T-helper 17 cell (primary cell): ENCODE measurements around the gene TAS2R60. TPM values are rescaled to one million over a fixed set of nuclear protein-coding genes. Genes with fewer than 3 reads are reported as not detected.

ENCODE experiments used
- ATAC-seq: fragments of 150-1000 bp; cut with Tn5 transposase; 2 replicates; pipeline ENCODE4 v1.10.0; 2021; ENCODE audit warnings: mild to moderate bottlenecking, moderate library complexity
- DNase-seq, 3 donors: peaks; one replicate each; pipeline versions ENCODE4 v3.0.0 to v3.0.0-alpha.2; 2020 to 2021
- H3K9me3 ChIP-seq: one replicate; pipeline ENCODE4 v1.7.0; 2013; ENCODE audit warnings: low read length, mild to moderate bottlenecking; ENCODE audit not compliant: control insufficient read depth, poor library complexity, severe bottlenecking
- H3K27ac Mint-ChIP-seq: one replicate; pipeline ENCODE4 v1.8.0; 2022; ENCODE audit warnings: mild to moderate bottlenecking, moderate library complexity, mixed read lengths
- H3K27me3 Mint-ChIP-seq: one replicate; pipeline ENCODE4 v1.8.0; 2022; ENCODE audit warnings: mixed read lengths
- H3K36me3 Mint-ChIP-seq: one replicate; pipeline ENCODE4 v1.8.0; 2022; ENCODE audit warnings: low read depth, mixed read lengths
- H3K4me1 Mint-ChIP-seq: one replicate; pipeline ENCODE4 v1.8.0; 2022; ENCODE audit warnings: mild to moderate bottlenecking, mixed read lengths
- H3K4me3 Mint-ChIP-seq: one replicate; pipeline ENCODE4 v1.8.0; 2022; ENCODE audit warnings: mild to moderate bottlenecking, moderate library complexity, mixed read lengths
- total RNA-seq, 4 donors: library from RNA in 2 of 4; stranded (reverse) in 2 of 4; gene quantifications; one replicate each; pipeline ENCODE4 v1.2.3 and lab custom pipeline; 2022 to 2026

Gene TAS2R60
- total RNA-seq, 2 donors from 2014 or later = 0.60 to 0.80 TPM

DNA sequence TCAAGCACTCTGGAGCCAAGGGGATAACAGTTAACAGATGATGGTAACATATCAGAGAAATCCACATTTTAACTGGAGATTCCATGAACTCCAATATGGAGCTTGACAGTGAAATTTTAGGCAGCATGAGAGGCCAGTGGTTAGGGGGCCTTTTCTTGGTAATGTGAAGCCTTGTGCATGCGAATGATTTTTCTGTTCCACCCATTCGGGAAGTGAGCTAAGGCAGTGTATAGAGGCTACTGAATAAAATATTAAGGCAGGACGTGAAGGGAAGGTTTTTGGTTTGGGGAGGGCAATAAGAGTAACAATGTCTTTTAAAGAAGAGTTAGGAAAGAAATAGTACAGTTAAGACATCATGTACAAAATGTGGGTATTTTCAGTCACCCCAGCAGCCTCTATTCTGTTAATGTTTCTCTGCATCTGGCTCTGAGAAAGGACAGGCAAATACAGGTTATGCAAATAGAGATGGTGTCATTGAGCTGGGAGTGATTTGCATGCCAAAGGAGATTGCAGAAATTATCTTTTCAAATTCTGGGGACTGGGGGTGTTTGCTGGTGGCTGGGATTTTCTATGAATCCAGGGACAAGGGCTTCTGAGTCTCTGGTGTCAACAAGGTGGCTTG is 6.8 kb upstream of the TAS2R60 start:
- H3K4me3 Mint-ChIP-seq = no peak overlapping the region
- H3K9me3 ChIP-seq = no peaks in the 10 kb centered on the region
- peaks cover 4% of the 10 kb centered on the region for H3K27me3 Mint-ChIP-seq
- peaks cover 17% of the 10 kb centered on the region for H3K4me1 Mint-ChIP-seq
- ATAC-seq = no peak
- DNase-seq = no peak
- H3K36me3 Mint-ChIP-seq = peaks cover 10% of the 10 kb centered on the region
- peak overlapping the region; percentile 88 for H3K27ac Mint-ChIP-seq

DNA sequence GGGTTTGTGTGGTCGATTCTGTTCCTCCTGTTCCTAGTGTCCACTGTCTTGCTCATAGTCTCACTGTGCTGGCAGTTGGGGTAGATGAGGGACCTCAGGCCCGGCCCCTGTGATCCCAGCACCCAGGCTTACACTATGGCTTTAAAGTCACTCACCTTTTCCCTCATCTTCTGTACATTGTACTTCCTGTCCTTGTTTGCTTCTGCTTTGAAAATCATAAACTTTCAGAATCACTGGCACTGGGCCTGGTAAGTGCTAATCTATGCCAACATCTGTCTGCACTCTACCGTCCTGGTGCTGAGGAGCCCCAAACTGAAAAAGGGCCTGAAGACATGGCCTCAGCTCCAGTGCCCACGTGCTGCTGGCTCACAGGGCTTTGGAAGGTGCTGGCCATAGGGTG is 5.7 kb upstream of the TAS2R60 start:
- H3K9me3 ChIP-seq = no peaks in the 10 kb centered on the region
- DNase-seq (no peak), ATAC-seq (no peak)
- peaks cover 10% of the 10 kb centered on the region for H3K36me3 Mint-ChIP-seq
- peaks cover 17% of the 10 kb centered on the region for H3K4me1 Mint-ChIP-seq
- H3K27ac Mint-ChIP-seq = peak overlapping the region; percentile 88
- H3K27me3 Mint-ChIP-seq = peaks cover 9% of the 10 kb centered on the region
- H3K4me3 Mint-ChIP-seq = peak overlapping the region; percentile 71

DNA sequence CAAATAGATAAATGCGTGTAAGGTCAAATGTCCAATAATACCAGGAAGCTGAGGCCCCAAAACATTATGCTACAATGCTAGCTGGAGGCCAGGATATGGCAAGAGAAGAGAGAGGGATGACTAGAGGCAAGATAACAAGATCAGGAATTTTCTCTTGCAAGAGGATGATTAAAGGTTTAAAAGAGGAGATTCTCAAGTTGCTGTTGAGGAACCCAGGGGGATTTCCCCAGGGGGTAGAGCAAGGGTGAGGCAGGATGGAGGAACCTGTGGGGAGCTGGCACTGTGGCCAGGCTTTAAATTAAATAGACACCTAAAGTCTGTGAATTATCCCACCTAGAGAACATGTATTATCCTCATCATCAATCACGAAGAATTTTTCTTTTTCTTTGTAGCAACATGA is 3.4 kb upstream of the TAS2R60 start:
- peaks cover 17% of the 10 kb centered on the region for H3K4me1 Mint-ChIP-seq
- ATAC-seq = no peak
- H3K36me3 Mint-ChIP-seq = peaks cover 10% of the 10 kb centered on the region
- no peak for DNase-seq
- H3K27ac Mint-ChIP-seq = no peak overlapping the region
- no peak overlapping the region for H3K4me3 Mint-ChIP-seq
- H3K9me3 ChIP-seq = no peaks in the 10 kb centered on the region
- peaks cover 9% of the 10 kb centered on the region for H3K27me3 Mint-ChIP-seq

DNA sequence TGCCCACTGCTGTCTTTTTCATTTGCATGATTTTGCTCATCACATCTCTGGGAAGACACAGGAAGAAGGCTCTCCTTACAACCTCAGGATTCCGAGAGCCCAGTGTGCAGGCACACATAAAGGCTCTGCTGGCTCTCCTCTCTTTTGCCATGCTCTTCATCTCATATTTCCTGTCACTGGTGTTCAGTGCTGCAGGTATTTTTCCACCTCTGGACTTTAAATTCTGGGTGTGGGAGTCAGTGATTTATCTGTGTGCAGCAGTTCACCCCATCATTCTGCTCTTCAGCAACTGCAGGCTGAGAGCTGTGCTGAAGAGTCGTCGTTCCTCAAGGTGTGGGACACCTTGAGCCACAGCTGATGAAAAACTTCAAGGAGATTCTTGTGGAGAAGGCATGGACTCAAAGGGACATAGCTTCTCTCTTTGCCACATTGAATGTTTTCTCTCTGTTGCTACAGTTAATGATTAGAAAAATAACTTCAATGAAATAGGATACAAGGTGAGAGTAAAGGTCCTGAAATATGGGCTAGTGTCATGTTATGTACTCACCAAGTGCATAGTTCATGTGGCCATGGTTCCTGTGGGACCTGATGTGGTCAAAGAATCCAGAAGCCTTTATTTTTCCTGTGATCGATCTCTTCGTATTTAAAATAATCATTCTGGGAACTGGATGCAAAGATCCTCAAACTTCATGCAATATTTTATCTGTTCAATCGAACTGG is 970 bp downstream of the TAS2R60 start:
- Mint-ChIP-seq H3K4me3 (no peak overlapping the region), H3K4me1 (no peaks in the 10 kb centered on the region), H3K36me3 (peaks cover 4% of the 10 kb centered on the region), H3K27ac (no peak overlapping the region), H3K27me3 (peaks cover 9% of the 10 kb centered on the region)
- ATAC-seq = no peak
- DNase-seq = no peak
- no peaks in the 10 kb centered on the region for H3K9me3 ChIP-seq

- Mint-ChIP-seq H3K36me3 (peaks cover 3% of the 10 kb centered on the region), H3K27ac (no peak overlapping the region), H3K4me1 (no peaks in the 10 kb centered on the region), H3K4me3 (no peak overlapping the region), H3K27me3 (peaks cover 9% of the 10 kb centered on the region)
- ATAC-seq (no peak), DNase-seq (no peak)
- no peaks in the 10 kb centered on the region for H3K9me3 ChIP-seq
These were observed 1.5 kb downstream of the TAS2R60 start for GRCh38 chr7:143444785-143445184.

GRCh38 chr7:143447466-143447865 is 4.2 kb downstream of the TAS2R60 start:
- DNase-seq (no peak), ATAC-seq (no peak)
- Mint-ChIP-seq H3K4me3 (no peak overlapping the region), H3K27me3 (no peaks in the 10 kb centered on the region), H3K27ac (no peak overlapping the region), H3K36me3 (no peaks in the 10 kb centered on the region), H3K4me1 (no peaks in the 10 kb centered on the region)
- no peaks in the 10 kb centered on the region for H3K9me3 ChIP-seq

GRCh38 chr7:143448429-143448828 is 5.2 kb downstream of the TAS2R60 start:
- no peak for DNase-seq
- no peaks in the 10 kb centered on the region for H3K36me3 Mint-ChIP-seq
- H3K27ac Mint-ChIP-seq = no peak overlapping the region

DNA sequence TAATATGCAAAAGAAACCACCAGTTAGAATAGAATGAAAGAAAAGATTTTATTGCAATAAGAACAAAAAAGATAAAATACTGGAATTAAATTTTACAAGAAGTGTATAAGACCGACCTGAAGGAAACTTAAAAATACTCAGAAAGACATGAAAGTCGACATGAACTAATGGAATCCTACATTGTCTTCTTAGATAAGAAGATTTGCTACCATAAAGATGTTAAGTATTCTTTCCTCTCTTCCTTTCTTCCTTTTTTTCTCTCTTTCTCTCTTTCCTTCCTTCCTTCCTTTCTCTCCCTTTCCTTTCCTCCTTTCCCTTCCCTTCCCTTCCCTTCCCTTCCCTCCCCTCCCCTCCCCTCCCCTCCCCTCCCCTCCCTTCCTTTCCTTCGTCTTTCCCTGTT is 6.5 kb downstream of the TAS2R60 start:
- Mint-ChIP-seq H3K4me1 (peaks cover 3% of the 10 kb centered on the region), H3K36me3 (peaks cover 3% of the 10 kb centered on the region), H3K27me3 (no peaks in the 10 kb centered on the region), H3K4me3 (no peak overlapping the region), H3K27ac (no peak overlapping the region)
- ATAC-seq = no peak
- H3K9me3 ChIP-seq = no peaks in the 10 kb centered on the region
- DNase-seq = no peak

More at GRCh38 chr7:143448429-143448828, 5.2 kb downstream of the TAS2R60 start:
- ATAC-seq = no peak
- H3K27me3 Mint-ChIP-seq = no peaks in the 10 kb centered on the region
- no peaks in the 10 kb centered on the region for H3K4me1 Mint-ChIP-seq
- no peaks in the 10 kb centered on the region for H3K9me3 ChIP-seq
- no peak overlapping the region for H3K4me3 Mint-ChIP-seq

- no peak overlapping the region for H3K4me3 Mint-ChIP-seq
- ATAC-seq = no peak
- no peak for DNase-seq
- H3K27ac Mint-ChIP-seq = no peak overlapping the region
- no peaks in the 10 kb centered on the region for H3K9me3 ChIP-seq
- H3K36me3 Mint-ChIP-seq = peaks cover 3% of the 10 kb centered on the region
- H3K4me1 Mint-ChIP-seq = peaks cover 5% of the 10 kb centered on the region
- no peaks in the 10 kb centered on the region for H3K27me3 Mint-ChIP-seq
These were observed 7.9 kb downstream of the TAS2R60 start for GRCh38 chr7:143451122-143451521.

DNA sequence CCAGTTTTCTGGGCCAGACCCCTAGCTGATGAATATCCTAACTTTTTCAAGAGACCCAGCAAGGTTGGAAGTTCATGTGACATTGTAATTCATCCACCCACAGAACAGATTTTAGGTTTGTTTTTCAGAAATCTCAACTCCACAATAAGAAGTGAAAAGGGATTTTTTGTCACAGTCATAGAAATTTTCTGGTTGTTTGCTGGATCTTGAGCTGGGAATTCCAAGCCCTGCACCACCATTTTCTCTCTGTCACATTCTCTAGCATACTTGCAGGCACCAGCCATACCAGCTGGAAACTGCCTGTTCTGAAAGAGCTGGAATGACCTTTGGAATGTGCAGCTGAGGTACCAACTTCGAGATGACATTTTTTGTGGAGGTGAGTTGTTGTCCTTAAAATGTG is 8.5 kb downstream of the TAS2R60 start:
- no peak for ATAC-seq
- Mint-ChIP-seq H3K27ac (no peak overlapping the region), H3K4me1 (peaks cover 5% of the 10 kb centered on the region), H3K27me3 (no peaks in the 10 kb centered on the region), H3K4me3 (no peak overlapping the region), H3K36me3 (peaks cover 3% of the 10 kb centered on the region)
- no peaks in the 10 kb centered on the region for H3K9me3 ChIP-seq
- DNase-seq = no peak

GRCh38 chr7:143452495-143452894 is 9.2 kb downstream of the TAS2R60 start:
- H3K27ac Mint-ChIP-seq = no peak overlapping the region
- H3K27me3 Mint-ChIP-seq = peaks cover 3% of the 10 kb centered on the region
- DNase-seq (no peak), ATAC-seq (no peak)
- no peaks in the 10 kb centered on the region for H3K9me3 ChIP-seq
- peaks cover 5% of the 10 kb centered on the region for H3K4me1 Mint-ChIP-seq
- peaks cover 3% of the 10 kb centered on the region for H3K36me3 Mint-ChIP-seq
- no peak overlapping the region for H3K4me3 Mint-ChIP-seq

DNA sequence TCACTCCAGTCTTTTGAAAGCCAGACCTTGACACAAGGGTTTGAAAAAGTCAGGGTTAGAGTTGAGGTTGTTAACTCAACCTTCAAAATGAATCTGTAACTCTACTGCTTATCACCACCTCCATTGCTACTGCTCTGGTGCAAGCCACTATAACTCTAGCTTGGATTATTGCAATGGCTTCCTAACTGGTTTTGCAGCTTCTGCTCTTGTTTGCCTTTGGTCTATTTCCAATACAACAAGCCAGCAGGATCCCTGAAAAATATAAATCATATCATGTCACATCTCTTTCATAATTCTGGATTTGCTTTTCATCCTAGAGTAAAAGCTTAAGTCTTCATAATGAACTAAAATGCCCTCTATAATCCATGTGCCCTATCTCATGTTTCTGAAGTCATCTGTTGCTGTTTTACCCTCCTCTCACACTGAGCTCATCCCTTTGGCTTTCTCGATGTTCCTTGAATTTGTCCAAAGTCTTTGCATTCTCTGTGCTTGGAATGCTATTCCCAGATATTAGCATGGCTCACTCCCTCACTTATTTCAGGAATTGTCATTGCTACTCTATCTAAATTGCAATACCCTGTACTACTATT is 10.9 kb downstream of the TAS2R60 start:
- Mint-ChIP-seq H3K36me3 (peaks cover 3% of the 10 kb centered on the region), H3K4me3 (no peak overlapping the region), H3K27ac (no peak overlapping the region), H3K27me3 (peaks cover 6% of the 10 kb centered on the region), H3K4me1 (peaks cover 5% of the 10 kb centered on the region)
- H3K9me3 ChIP-seq = no peaks in the 10 kb centered on the region
- no peak for DNase-seq
- ATAC-seq = no peak

DNA sequence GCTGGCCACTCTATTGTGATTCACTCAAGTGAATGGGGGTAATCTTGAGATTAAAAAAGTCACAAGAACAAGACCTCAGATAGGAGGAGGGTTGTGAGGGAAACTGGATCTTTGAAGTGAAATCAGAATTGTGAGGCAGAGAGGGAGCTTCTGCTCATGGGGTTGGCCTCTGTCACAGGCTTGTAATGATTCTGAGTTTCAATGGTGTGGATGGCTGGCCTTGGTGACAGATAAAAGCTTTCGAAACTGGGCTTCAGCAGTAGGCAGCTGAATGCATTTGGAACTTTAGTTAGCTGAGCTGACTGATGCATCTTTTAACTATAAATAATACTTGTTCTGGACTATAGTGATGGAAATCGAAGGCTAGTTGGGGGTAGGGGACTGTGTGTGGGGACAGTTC is 12.2 kb downstream of the TAS2R60 start:
- no peaks in the 10 kb centered on the region for H3K9me3 ChIP-seq
- ATAC-seq = no peak
- H3K27ac Mint-ChIP-seq = no peak overlapping the region
- H3K36me3 Mint-ChIP-seq = peaks cover 3% of the 10 kb centered on the region
- H3K4me3 Mint-ChIP-seq = no peak overlapping the region
- peaks cover 6% of the 10 kb centered on the region for H3K27me3 Mint-ChIP-seq
- H3K4me1 Mint-ChIP-seq = peaks cover 5% of the 10 kb centered on the region
- DNase-seq = no peak

DNA sequence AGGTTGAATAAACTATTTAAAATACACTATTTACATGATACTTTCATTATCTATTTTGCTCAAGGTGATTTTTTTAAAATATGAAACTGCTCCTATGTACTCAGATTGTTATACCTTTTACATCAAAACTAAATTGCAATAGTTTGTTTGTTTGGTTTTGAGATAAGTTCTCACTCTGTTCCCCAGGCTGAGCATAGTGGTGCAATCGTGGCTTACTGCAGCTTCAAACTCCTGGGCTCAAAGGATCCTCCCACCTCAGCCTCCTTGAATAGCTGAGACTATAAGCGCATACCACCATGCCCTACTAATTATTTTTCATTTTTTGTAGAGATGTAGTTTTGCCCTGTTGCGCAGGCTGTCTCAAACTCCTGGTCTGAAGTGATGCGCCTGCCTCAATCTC is 12.7 kb downstream of the TAS2R60 start:
- ATAC-seq (no peak), DNase-seq (no peak)
- Mint-ChIP-seq H3K36me3 (peaks cover 3% of the 10 kb centered on the region), H3K27ac (no peak overlapping the region), H3K27me3 (peaks cover 6% of the 10 kb centered on the region), H3K4me1 (peaks cover 5% of the 10 kb centered on the region), H3K4me3 (no peak overlapping the region)
- no peaks in the 10 kb centered on the region for H3K9me3 ChIP-seq
